ENCODE data around the gene PSMD2. TPM values are rescaled to one million over a fixed set of nuclear protein-coding genes. Genes with fewer than 3 reads are reported as not detected.

The PSMD2 gene
- total and polyA plus RNA-seq, 4 donors, result 78.7 to 222 (median 166) TPM

- DNase-seq (no peak), ATAC-seq (ENCODE audit: insufficient read depth, low FRiP score) (no peak)
- peaks cover 6 to 21% (median 14%) of the 10 kb centered on the region in 4 donors for H3K36me3 ChIP-seq (ENCODE audit: control insufficient read depth in 4 of 4, insufficient read depth in 4 of 4, low read length in 4 of 4)
- peaks cover 0 to 38% (median 5%) of the 10 kb centered on the region in 5 donors for H3K4me1 ChIP-seq (ENCODE audit: control insufficient read depth in 5 of 5, insufficient read depth in 5 of 5, low read length in 5 of 5)
- H3K4me3 ChIP-seq, result no peak overlapping the region
- WGBS, 2 donors, result 94 to 95% methylated on average over 20 of the region's 20 CpGs
- no peaks in the 10 kb centered on the region for H3K9me3 ChIP-seq (ENCODE audit: control insufficient read depth in 4 of 4, insufficient read depth in 3 of 4, low read length in 3 of 4)
- no peak overlapping the region for H3K9ac ChIP-seq (ENCODE audit: insufficient read depth in 1 of 2, low read length in 2 of 2)
- no peak overlapping the region for H3K27ac ChIP-seq (ENCODE audit: low read depth in 1 of 2, low read length in 1 of 2)
- no peaks in the 10 kb centered on the region for H3K27me3 ChIP-seq (ENCODE audit: control insufficient read depth in 3 of 3, insufficient read depth in 3 of 3, low read length in 2 of 3)
- no peak for TF ChIP-seq CTCF (IDR thresholded peaks at IDR 0.05; ENCODE audit: control extremely low read depth, extremely low read depth)
Observed at GRCh38 chr3:184346480-184347190, 47.6 kb downstream of the PSMD2 start.

DNA sequence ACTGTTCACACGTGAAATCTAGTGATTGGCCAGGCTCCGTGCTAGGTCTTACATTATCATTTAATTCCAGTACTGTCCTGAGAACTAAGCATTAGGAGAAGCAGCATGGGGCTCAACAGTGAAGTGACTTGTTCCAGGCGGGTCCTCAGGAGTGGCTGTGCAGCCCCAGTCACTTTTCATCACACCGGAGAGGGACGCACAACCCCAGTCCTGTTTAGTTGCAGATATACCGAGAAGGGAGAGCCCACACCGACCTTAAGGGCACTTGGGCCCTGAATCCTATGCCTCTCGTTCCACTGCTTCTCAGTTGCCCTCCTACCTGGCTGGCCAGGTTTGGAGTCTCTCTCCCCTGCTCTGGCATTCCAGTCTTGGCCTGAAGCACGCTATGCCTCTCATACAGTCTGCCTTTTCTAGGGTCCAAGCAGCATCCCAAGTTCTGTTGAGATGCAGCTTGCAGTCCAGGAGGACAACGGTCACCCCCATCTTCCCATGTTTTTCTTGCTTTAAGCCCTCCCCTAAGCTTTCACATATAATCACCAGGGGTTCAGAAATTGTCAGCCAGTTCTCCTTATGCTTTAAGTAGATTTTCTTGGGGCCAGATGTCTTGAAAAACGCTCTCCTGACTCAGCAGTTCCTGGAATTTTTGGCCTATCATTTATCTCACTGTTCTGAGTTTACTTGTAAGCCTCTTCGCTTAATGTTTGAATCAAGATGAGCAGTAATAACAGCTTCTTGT lies 48.4 kb downstream of the PSMD2 start:
- Histone ChIP-seq H3K27ac (ENCODE audit: low read depth in 1 of 2, low read length in 1 of 2) (no peak overlapping the region), H3K9ac (ENCODE audit: insufficient read depth in 1 of 2, low read length in 2 of 2) (peak overlapping the region in 1 of 2 donors; percentile 26), H3K36me3 (ENCODE audit: control insufficient read depth in 4 of 4, insufficient read depth in 4 of 4, low read length in 4 of 4) (peaks cover 5 to 18% (median 12%) of the 10 kb centered on the region in 4 donors), H3K4me3 (no peak overlapping the region), H3K27me3 (ENCODE audit: control insufficient read depth in 3 of 3, insufficient read depth in 3 of 3, low read length in 2 of 3) (no peaks in the 10 kb centered on the region), H3K4me1 (ENCODE audit: control insufficient read depth in 5 of 5, insufficient read depth in 5 of 5, low read length in 5 of 5) (peaks cover 0 to 41% (median 4%) of the 10 kb centered on the region in 5 donors), H3K9me3 (ENCODE audit: control insufficient read depth in 4 of 4, insufficient read depth in 3 of 4, low read length in 3 of 4) (no peaks in the 10 kb centered on the region)
- 69 to 71% methylated on average over 12 of the region's 12 CpGs for whole genome bisulfite sequencing, 2 donors
- DNase-seq (peak in 2 of 3 donors; percentile 69 to 82), ATAC-seq (ENCODE audit: insufficient read depth, low FRiP score) (no peak)
- TF ChIP-seq CTCF (IDR thresholded peaks at IDR 0.05; ENCODE audit: control extremely low read depth, extremely low read depth), result no peak

DNA sequence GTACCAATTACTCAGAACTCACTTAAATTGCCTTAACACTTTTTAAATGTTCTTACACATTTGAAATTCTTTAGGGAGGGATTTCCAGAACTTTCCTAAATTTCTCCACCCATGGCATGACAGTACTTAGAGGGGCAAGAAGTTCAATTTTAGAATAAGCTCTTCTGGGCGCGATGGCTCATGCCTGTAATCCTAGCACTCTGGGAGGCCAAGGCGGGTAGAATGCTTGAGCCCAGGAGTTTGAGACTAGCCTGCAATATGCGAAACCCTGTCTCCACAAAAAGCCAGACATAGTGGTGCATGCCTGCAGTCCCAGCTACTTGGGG lies 49.0 kb downstream of the PSMD2 start:
- H3K36me3 ChIP-seq (ENCODE audit: control insufficient read depth in 4 of 4, insufficient read depth in 4 of 4, low read length in 4 of 4), result peaks cover 3 to 13% (median 10%) of the 10 kb centered on the region in 4 donors
- TF ChIP-seq CTCF (IDR thresholded peaks at IDR 0.05; ENCODE audit: control extremely low read depth, extremely low read depth), result no peak
- peaks cover 0 to 41% (median 4%) of the 10 kb centered on the region in 5 donors for H3K4me1 ChIP-seq (ENCODE audit: control insufficient read depth in 5 of 5, insufficient read depth in 5 of 5, low read length in 5 of 5)
- DNase-seq, result peak in 1 of 3 donors; percentile 43
- H3K4me3 ChIP-seq, result no peak overlapping the region
- H3K27me3 ChIP-seq (ENCODE audit: control insufficient read depth in 3 of 3, insufficient read depth in 3 of 3, low read length in 2 of 3), result no peaks in the 10 kb centered on the region
- ATAC-seq (ENCODE audit: insufficient read depth, low FRiP score), result no peak
- no peak overlapping the region for H3K27ac ChIP-seq (ENCODE audit: low read depth in 1 of 2, low read length in 1 of 2)
- no peak overlapping the region for H3K9ac ChIP-seq (ENCODE audit: insufficient read depth in 1 of 2, low read length in 2 of 2)
- no peaks in the 10 kb centered on the region for H3K9me3 ChIP-seq (ENCODE audit: control insufficient read depth in 4 of 4, insufficient read depth in 3 of 4, low read length in 3 of 4)
- 87 to 93% methylated on average over 4 of the region's 4 CpGs for WGBS, 2 donors
